HG03280 (cell line): ENCODE results near the gene GSDMA.

Experiments
- ATAC-seq: cut with Tn5 transposase; IDR thresholded peaks from one replicate; pipeline ENCODE4 v1.9.1; 2021; ENCODE audit warnings: mild to moderate bottlenecking, moderate library complexity; ENCODE audit not compliant: unreplicated experiment

The GSDMA gene

DNA sequence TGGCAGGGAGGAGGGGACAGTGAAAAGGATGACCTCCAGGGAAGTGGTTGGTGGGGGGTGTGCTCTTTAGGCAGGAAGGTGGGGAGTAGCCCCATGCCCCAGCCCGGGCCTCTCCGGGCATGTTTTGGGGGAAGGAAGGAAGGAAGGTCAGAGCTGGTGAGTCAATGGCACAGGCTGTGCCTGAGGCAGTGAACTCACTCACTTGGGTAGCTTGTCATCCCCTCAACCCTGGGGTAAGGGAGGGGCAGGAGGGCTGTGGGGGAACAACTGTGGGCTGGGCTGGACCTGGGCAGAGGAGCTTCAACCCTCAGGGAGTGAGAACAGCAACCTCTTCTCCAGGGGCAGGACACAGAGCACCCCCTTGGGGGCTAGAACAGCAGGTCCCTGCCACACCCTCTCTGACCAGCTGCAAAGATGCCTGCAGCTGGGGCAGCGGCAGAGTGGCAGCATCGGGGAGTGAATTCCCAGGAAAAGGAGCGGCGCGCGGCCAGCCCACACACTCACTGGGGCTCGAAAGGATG is 58.7 kb downstream of the GSDMA start:
- no peak for ATAC-seq

DNA sequence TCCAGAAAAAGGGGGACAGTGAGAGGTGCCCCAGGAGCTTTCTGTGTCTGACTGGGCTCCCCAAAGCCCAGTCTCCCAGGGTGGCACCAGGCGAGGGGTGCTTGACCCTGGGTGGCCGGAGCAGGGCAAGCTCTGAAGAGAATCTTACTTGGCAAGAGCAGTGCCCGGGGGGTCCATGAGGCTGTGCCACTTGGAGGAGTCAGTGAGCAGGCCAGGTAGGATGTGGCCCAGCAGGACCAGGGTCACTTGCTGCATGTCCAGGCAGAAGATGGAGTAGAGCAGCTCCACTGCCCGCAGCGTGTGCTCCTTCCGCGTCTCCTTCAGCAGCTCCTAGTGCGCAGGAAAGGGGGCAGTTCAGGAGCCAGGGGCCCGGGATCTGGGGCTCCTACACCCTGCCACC is 59.7 kb downstream of the GSDMA start:
- ATAC-seq, result no peak

DNA sequence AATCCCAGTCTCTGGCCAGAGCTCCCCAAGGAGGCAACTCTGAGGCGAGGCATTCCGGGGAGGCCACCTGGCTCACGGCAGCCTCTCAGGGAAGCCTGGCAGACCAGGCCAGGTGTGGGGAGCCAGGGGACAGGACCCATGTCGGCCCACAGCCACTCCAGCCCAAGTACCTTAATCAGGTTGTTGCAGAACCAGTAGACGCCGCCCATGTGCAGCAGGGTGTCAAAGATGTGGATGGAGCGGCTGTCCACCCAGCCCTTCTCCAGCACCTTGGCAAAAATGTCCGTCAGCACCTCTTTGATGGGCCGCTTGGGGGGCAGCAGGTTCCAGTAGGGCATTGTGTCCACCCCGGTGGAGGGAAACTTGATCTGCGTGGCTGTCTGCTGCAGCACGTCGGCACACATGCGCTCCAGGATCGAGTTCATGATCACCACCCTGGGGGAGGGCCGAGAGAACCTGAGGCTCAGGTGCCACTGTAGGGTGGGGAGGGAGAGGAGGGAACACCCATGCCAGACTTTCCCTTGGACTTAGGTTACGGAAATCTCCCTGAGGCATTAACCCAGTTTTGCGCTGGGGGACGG is 60.2 kb downstream of the GSDMA start:
- ATAC-seq, result no peak

DNA sequence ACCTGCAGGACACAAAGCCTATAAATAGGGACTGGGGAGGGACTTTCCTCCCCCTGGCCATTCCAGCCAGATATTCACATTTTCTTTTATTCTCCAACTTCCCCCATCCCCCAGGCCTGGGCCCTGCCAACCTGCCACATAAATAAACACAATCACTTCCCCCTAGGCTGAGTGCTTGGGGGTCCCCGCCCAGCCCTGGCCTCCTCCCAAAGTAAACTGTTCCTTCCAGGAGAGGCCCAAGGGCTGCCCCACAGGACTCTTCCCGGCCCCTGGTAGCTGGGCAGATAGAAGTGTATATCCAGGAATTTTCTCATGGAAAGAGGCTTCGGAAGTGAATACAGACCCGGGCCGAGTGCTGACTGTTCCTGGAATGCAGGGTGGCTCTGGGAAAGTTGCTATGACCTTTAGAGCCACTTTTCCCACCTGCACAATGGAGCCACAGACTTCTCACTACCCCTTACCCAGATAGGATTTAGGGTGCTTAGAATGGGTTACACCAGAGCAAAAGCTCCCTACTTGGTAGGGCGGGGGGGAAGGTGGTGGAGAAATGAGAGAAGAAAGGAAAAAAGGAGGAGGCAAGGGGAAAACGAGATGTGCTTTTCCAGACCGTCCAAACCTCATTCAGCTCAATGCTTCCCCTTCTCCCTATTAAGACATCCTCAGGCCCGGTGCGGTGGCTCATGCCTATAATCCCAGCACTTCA is 60.9 kb downstream of the GSDMA start:
- ATAC-seq, result no peak

DNA sequence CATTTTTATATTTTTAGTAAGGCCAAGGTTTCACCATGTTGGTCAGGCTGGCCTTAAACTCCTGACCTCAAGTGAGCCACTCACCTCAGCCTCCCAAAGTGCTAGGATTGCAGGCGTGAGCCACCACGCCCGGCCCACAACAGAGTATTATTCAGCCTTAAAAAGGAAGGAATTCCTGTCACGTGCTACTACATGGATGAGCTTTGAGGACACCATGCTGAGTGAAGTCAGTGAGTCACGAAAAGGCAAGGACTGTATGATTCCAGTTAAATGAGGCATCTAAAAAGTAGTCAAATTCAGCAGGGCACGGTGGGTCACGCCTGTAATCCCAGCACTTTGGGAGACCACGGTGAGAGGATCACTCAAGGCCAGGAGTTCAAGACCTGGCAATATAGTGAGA is 62.1 kb downstream of the GSDMA start:
- no peak for ATAC-seq

DNA sequence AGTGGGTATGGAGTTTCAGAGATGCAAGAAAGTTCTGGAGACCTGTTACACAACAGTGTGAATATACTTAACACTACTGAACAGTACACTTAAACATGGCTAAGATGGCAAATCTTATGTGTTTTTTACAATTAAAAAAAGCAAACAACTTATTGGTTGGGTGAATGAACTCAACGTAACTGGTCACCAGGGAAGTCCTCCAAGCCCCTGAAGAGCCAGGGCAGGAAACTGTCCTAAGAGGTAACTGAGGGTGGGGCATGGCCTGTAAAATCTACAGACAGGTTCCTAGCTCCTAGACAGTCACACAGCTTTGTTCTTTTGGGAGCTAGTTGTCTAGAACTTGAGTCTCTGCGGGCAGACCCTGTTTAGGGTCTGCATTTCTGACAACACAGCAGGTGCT is 62.8 kb downstream of the GSDMA start:
- no peak for ATAC-seq

DNA sequence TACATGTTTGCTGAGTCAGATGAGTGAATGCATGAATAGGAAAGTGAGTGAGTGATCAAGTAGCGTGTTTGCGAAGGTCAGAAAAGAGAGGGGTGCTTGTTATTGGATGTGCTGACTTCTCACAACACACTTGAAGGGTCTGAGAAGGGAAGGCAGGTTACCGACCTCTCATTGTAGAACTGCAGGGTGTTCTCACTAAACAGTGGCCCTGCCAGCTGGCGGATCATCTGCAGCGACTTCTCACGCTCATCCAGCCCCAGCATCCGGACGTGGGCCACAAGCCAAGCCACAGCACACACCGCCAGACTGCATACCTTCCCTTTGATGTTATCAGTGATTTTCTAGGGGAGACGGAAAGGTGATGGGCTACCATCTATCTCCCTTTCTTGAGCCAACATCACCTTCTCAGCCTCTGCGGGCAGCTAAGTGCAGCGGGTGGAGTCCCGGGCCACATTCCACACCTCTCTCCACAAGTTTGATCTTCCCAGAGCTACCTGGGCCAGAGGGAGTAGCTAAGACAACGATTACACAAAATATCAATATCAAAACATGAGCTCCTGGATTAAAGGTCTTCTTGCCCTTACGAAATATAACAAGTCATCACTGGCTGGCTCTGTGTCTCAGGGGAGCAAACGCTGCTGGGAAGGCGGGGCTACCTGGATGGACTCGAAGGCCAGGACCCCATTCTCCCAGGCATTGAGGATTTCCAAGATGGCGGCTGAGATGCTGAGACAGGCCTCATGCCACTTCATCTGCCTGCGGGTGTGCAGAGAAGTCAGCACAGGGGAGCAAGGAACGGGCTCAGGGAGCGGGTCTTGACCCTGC is 63.4 kb downstream of the GSDMA start:
- no peak for ATAC-seq

DNA sequence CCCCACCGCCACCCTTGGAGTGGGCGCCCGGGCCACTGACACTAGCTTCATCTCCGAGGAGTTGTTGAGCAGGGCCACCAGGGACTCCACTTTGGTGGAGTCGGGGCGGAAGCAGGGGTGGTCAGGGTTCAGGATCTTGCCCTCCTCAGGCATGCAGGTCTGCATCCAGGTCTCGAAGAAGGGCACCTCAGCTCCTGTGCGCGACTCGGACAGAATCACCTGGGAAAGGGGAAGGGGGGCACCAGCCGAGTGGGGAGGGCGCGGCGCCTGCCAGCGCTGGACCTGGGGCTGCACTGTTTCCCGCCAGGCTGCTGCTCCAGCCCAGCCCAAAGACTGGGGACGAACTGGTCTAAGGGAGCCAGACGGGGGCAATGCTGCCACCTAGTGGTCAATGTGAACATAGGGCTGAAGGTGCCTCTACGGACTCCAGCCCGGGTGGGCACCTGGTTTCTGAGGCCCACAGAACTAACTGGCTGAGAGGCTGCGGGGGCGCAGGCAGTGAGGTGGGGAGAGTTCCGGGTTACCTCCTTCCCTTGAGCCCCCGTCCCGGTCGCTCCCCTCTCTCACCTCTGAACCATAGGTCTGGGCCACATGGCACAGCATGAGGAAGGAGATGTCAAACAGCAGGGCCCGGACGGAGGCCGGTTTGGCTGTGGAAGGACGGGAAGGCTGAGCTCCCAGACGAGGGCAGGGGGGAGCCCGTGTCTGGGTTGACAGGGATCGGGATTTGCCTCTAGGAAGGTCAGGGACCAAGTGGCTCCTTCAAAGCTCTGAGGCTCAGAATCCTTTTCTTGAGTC is 64.2 kb downstream of the GSDMA start:
- ATAC-seq, result peak; percentile 59
